ENCODE data around the gene EMILIN2. TPM values are rescaled to one million over a fixed set of nuclear protein-coding genes. Genes with fewer than 3 reads are reported as not detected.
A peak's percentile ranks its signal among the peaks of the same experiment; 100 is the strongest.

Gene EMILIN2
- total RNA-seq, 6 donors from 2014 or later = 31.9 to 59.2 (median 43.6) TPM

DNA sequence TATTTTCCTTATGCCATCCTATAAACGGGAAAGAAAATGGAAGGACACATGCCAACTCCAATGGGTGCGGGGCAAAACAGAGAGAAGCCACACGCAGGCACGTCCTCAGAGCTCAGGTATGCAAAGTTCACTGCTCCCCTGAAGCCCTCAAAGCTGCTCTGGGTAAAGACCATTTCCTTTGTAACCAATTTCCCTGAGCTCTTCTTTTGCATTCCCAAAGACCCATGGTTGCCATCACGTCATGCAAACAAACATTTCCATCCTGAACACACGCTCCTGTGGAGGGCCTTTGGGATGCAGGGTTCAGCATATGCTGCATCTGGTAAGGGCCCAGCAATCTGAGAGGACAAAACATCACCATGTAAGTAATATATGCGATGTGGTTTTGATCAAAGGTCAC lies 69.4 kb downstream of the EMILIN2 start:
- DNase-seq (no peak), ATAC-seq (ENCODE audit: low FRiP score in 2 of 2) (no peak)
- Histone ChIP-seq H3K4me3 (no peak overlapping the region), H3K27me3 (no peaks in the 10 kb centered on the region), H3K4me1 (peaks cover 4 to 15% (median 9%) of the 10 kb centered on the region in 4 donors), H3K27ac (peak overlapping the region in 1 of 4 donors; percentile 16), H3K36me3 (peaks cover 33 to 86% (median 68%) of the 10 kb centered on the region in 4 donors), H3K9me3 (no peaks in the 10 kb centered on the region)
- 92 to 95% methylated on average over 7 of the region's 7 CpGs for WGBS, 2 donors
- TF ChIP-seq POLR2AphosphoS5 (IDR thresholded peaks at IDR 0.05) (no peak), EP300 (IDR thresholded peaks at IDR 0.05) (no peak), POLR2A (IDR thresholded peaks at IDR 0.05) (no peak)
- TF ChIP-seq, protein P1, sequence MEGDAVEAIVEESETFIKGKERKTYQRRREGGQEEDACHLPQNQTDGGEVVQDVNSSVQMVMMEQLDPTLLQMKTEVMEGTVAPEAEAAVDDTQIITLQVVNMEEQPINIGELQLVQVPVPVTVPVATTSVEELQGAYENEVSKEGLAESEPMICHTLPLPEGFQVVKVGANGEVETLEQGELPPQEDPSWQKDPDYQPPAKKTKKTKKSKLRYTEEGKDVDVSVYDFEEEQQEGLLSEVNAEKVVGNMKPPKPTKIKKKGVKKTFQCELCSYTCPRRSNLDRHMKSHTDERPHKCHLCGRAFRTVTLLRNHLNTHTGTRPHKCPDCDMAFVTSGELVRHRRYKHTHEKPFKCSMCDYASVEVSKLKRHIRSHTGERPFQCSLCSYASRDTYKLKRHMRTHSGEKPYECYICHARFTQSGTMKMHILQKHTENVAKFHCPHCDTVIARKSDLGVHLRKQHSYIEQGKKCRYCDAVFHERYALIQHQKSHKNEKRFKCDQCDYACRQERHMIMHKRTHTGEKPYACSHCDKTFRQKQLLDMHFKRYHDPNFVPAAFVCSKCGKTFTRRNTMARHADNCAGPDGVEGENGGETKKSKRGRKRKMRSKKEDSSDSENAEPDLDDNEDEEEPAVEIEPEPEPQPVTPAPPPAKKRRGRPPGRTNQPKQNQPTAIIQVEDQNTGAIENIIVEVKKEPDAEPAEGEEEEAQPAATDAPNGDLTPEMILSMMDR (IDR thresholded peaks at IDR 0.05) = no peak

DNA sequence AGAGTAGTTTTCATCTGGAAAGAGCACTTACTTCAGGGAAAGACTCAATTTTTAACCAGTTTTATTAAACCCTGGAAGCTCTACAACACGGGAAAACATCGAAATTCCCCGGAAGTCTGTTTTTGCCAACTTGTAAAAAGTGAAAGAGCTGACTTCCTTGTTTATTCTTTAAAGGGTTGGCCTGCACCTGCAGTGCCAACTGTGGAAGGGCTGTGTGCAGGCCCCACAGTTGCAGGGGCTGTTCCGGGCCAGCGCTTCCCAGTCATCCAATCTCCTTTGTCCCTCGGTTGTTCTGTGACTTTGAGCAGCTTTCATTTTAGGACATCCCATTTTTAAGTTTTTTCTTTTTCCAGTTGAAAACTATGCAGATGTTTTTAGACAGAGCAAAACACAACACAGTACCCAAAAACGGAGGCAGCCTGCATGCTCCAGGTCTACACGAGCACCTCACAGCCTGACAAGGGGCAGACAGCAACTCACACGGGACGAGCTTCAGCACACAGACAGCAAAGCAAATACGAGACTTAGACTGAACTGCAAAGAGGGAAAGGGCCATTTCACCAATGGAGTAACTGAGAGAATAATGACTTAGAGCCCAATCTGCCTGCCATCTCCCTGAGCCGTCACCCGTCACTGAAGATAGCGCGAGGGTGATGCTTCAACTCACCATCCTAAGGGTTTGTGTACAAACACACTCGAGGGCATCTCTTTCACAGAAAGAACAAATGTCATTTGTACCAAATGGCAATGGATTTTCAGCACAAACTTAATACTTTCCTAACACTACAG lies 70.6 kb downstream of the EMILIN2 start:
- Histone ChIP-seq H3K4me3 (no peak overlapping the region), H3K27ac (peak overlapping the region in 3 of 4 donors; percentile 1 to 31 (median 3)), H3K9me3 (no peaks in the 10 kb centered on the region), H3K27me3 (no peaks in the 10 kb centered on the region), H3K4me1 (peaks cover 4 to 15% (median 9%) of the 10 kb centered on the region in 4 donors), H3K36me3 (peaks cover 41 to 89% (median 73%) of the 10 kb centered on the region in 4 donors)
- ATAC-seq (ENCODE audit: low FRiP score in 2 of 2) = no peak
- TF ChIP-seq, protein P1 (IDR thresholded peaks at IDR 0.05) = no peak
- TF ChIP-seq POLR2A (IDR thresholded peaks at IDR 0.05) (no peak), EP300 (IDR thresholded peaks at IDR 0.05) (no peak), POLR2AphosphoS5 (IDR thresholded peaks at IDR 0.05) (no peak)
- DNase-seq = no peak
- 51 to 63% methylated on average over 16 of the region's 16 CpGs for WGBS, 2 donors

DNA sequence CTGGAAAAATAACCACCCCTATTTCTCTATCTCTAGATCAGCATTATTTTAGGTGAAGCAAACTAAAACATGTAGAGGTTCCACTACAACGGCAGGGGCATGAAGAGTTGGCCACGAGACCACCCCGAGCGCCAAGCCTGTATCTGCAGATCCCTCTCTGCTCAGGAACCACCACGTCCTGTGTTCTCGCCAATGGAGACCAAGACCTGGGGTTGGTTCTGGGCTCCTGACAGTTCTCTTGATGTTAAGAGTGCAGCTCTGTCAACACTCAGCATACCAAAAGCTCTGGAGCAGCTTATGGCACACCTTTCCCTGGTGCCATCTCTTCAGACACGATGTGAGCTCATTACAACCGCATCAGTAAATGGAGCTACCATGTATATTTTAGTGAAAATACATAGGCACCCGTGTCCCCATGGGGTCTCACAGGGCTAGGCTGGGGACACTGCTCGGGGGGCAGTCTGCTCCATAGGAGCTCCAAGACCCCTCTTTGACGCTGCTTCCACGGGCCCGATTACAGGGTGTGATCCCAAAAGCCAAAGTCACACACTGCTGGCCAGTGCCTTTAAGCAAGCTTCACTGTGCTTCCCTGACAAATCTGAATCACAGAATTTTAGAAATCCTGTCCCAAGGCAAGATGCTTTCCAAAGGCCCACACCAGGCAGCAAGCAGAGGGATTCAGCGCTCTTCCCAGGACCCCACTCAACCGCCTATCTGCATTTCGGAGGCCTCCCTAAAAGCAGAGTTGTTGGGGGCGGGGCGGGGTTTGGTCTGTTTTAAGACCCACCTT lies 72.2 kb downstream of the EMILIN2 start:
- TF ChIP-seq EP300 (IDR thresholded peaks at IDR 0.05) (no peak), POLR2AphosphoS5 (IDR thresholded peaks at IDR 0.05) (no peak), POLR2A (IDR thresholded peaks at IDR 0.05) (no peak)
- TF ChIP-seq, protein P1 (IDR thresholded peaks at IDR 0.05) = no peak
- peaks cover 38 to 89% (median 70%) of the 10 kb centered on the region in 4 donors for H3K36me3 ChIP-seq
- H3K27ac ChIP-seq = no peak overlapping the region
- no peaks in the 10 kb centered on the region for H3K27me3 ChIP-seq
- H3K9me3 ChIP-seq = no peaks in the 10 kb centered on the region
- peaks cover 4 to 15% (median 9%) of the 10 kb centered on the region in 4 donors for H3K4me1 ChIP-seq
- 97 to 98% methylated on average over 14 to 18 of the region's 18 CpGs for WGBS, 2 donors
- H3K4me3 ChIP-seq = no peak overlapping the region
- no peak for DNase-seq
- ATAC-seq (ENCODE audit: low FRiP score in 2 of 2) = no peak

DNA sequence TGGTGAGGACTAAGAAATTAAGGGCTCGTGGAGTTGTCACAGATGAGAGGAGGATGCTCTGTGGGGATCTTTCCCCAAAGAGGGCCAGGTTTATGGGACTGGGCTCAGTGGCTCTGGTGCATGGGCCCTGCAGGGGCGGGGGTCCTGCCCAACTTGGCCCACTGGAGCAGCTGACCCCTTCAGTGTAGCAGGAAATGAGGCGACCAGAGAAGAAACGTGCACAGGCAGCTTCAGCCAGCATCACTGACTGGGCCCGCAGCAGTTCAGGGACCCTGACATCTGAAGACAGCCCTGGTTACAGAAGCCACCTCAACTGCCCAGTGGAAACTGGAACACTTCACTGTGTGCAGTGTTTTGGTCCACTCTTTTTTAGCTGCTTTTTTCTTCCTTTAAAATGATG lies 72.8 kb downstream of the EMILIN2 start:
- no peak for ATAC-seq (ENCODE audit: low FRiP score in 2 of 2)
- Histone ChIP-seq H3K4me3 (no peak overlapping the region), H3K27me3 (no peaks in the 10 kb centered on the region), H3K4me1 (peaks cover 4 to 15% (median 9%) of the 10 kb centered on the region in 4 donors), H3K36me3 (peaks cover 39 to 89% (median 72%) of the 10 kb centered on the region in 4 donors), H3K9me3 (no peaks in the 10 kb centered on the region), H3K27ac (no peak overlapping the region)
- TF ChIP-seq POLR2A (IDR thresholded peaks at IDR 0.05) (no peak), EP300 (IDR thresholded peaks at IDR 0.05) (no peak), POLR2AphosphoS5 (IDR thresholded peaks at IDR 0.05) (no peak)
- TF ChIP-seq, protein P1 (IDR thresholded peaks at IDR 0.05) = no peak
- 83 to 87% methylated on average over 5 of the region's 5 CpGs for WGBS, 2 donors
- DNase-seq = peak in 1 of 2 donors; percentile 41
